ENCODE results near the gene FAM3C.

GRCh38 chr7:121393005-121393366 lies 3.1 kb downstream of the FAM3C start:
- TF ChIP-seq, protein P1, sequence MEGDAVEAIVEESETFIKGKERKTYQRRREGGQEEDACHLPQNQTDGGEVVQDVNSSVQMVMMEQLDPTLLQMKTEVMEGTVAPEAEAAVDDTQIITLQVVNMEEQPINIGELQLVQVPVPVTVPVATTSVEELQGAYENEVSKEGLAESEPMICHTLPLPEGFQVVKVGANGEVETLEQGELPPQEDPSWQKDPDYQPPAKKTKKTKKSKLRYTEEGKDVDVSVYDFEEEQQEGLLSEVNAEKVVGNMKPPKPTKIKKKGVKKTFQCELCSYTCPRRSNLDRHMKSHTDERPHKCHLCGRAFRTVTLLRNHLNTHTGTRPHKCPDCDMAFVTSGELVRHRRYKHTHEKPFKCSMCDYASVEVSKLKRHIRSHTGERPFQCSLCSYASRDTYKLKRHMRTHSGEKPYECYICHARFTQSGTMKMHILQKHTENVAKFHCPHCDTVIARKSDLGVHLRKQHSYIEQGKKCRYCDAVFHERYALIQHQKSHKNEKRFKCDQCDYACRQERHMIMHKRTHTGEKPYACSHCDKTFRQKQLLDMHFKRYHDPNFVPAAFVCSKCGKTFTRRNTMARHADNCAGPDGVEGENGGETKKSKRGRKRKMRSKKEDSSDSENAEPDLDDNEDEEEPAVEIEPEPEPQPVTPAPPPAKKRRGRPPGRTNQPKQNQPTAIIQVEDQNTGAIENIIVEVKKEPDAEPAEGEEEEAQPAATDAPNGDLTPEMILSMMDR (IDR thresholded peaks at IDR 0.05; ENCODE audit: poor library complexity, severe bottlenecking) = no peak
- TF ChIP-seq RAD21 (conservative IDR thresholded peaks at IDR 0.05) = no peak
